ENCODE data around the gene CFAP61. TPM values are rescaled to one million over a fixed set of nuclear protein-coding genes. Genes with fewer than 3 reads are reported as not detected.

The CFAP61 gene
- total and polyA plus RNA-seq, 5 experiments from 2014 or later: not detected

DNA sequence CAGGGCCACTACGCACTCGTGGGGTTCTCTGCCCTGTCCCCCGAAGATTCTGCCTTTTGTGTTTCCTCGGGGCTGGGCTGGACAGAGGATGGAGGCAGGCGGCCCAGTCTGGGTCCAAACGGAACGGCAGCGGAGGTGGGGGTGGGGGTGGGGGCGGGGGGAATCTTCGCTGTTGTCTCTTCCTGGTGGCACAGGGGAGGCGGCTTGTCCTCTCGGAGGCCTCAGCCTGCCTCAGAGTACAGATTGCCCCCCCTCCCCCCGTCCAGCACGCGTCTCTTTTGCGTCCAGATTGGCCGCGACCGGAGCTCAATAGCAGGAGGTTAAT is 314.2 kb downstream of the CFAP61 start:
- H3K4me1 Mint-ChIP-seq: peaks cover 3 to 30% (median 23%) of the 10 kb centered on the region in 4 donors
- peaks cover 27 to 68% (median 50%) of the 10 kb centered on the region in 5 donors for H3K27me3 Mint-ChIP-seq
- POLR2A ChIA-PET: no interaction called here
- no peak for ATAC-seq
- no peak overlapping the region for H3K27ac Mint-ChIP-seq
- peaks cover 0 to 3% (median 0%) of the 10 kb centered on the region in 9 donors for H3K9me3 Mint-ChIP-seq
- no peak for DNase-seq
- H3K36me3 Mint-ChIP-seq: peaks cover 0 to 5% (median 5%) of the 10 kb centered on the region in 3 donors
- peak overlapping the region in 6 of 10 donors; percentile 10 to 60 (median 44) for H3K4me3 Mint-ChIP-seq

DNA sequence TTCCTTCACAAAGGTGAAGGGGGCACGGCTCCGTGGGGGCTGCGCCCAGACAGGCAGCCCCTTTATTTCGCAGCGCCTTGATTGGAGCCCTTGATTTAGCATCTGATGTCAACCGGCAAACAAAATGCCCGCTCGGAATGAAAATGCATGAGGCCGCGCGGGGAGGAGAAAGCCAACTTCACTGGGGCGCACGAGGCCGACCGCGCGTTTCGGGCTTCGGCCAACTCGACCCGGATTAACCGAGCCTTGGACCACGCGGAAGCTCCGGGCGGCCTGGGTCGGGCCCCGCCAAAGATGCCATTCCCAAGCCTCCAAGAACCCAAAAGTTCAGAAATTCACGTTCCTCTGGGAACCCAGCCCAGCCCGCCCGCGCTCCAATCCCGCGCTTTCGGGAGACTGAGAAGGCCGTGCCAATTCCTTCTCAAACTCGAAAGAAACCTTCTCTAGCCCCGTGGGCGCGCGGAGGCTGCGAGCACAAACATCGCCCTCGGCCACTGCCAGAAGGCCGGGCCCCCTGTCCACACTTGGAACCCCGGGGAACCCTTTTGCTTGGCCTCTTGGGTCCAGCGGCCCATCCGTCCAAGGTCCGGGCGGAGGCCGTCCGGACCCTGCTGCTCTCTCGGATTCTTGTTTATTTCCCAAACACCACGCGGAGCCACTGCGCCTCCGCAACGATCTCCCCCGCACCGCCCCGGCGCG is 314.7 kb downstream of the CFAP61 start:
- Mint-ChIP-seq H3K4me3 (peak overlapping the region in 3 of 10 donors; percentile 18 to 61 (median 49)), H3K36me3 (peaks cover 0 to 5% (median 5%) of the 10 kb centered on the region in 3 donors), H3K4me1 (peaks cover 3 to 28% (median 23%) of the 10 kb centered on the region in 4 donors), H3K27ac (no peak overlapping the region), H3K9me3 (peaks cover 0 to 3% (median 0%) of the 10 kb centered on the region in 9 donors), H3K27me3 (peaks cover 30 to 68% (median 49%) of the 10 kb centered on the region in 5 donors)
- ATAC-seq: no peak
- DNase-seq: no peak
- POLR2A ChIA-PET: no interaction called here

DNA sequence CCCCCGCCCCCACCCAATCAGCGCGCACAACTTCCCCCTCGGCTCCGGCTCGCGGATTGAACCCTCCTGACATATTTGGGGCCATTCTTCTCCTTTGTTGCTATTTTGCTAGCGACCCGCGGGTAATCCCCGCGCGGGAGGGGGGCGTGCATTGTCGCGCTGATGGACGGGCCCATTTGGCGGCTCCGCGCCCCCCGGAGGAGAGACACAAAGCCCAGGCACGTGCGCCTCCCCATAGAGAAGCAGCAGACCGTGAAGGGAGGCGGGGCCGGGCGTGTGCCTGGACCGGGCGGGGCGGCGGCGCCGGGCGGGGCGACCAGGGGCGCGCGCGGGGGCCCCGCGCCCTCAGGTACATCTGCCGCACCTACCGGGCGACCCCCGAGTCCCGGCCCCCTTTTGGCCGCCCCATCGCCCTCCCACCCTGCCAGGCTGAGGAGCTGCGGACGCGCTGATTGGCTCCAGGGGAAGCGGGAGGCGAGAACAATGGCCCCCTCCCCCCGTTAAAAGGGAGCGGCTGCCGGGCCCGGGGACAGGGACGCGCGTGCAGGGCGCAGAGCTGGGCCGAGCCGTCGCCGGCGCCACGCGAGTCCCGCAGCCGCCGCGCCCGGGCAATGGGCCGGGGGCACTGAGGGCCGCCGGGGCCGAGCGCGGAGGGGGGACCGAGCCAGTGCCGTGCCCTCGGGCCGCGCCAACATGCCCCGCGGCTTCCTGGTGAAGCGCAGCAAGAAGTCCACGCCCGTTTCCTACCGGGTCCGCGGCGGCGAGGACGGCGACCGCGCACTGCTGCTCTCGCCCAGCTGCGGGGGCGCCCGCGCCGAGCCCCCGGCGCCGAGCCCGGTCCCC is 315.5 kb downstream of the CFAP61 start, which contains the start of gene INSM1:
TSS of gene INSM1 (plus strand) at position 530 of the 843 bp plus-strand sequence. CDS start at position 694, 164 bp downstream.
- peaks cover 5 to 22% (median 19%) of the 10 kb centered on the region in 4 donors for H3K4me1 Mint-ChIP-seq
- POLR2A ChIA-PET: no interaction called here
- DNase-seq (no peak), ATAC-seq (no peak)
- peaks cover 29 to 68% (median 49%) of the 10 kb centered on the region in 5 donors for H3K27me3 Mint-ChIP-seq
- H3K27ac Mint-ChIP-seq: no peak within 1 kb of the TSS
- peaks cover 0 to 3% (median 0%) of the 10 kb centered on the region in 9 donors for H3K9me3 Mint-ChIP-seq
- peak within 1 kb of the TSS in 4 of 10 donors; percentile 18 to 70 (median 55) for H3K4me3 Mint-ChIP-seq
- peaks cover 0 to 5% (median 5%) of the 10 kb centered on the region in 3 donors for H3K36me3 Mint-ChIP-seq

DNA sequence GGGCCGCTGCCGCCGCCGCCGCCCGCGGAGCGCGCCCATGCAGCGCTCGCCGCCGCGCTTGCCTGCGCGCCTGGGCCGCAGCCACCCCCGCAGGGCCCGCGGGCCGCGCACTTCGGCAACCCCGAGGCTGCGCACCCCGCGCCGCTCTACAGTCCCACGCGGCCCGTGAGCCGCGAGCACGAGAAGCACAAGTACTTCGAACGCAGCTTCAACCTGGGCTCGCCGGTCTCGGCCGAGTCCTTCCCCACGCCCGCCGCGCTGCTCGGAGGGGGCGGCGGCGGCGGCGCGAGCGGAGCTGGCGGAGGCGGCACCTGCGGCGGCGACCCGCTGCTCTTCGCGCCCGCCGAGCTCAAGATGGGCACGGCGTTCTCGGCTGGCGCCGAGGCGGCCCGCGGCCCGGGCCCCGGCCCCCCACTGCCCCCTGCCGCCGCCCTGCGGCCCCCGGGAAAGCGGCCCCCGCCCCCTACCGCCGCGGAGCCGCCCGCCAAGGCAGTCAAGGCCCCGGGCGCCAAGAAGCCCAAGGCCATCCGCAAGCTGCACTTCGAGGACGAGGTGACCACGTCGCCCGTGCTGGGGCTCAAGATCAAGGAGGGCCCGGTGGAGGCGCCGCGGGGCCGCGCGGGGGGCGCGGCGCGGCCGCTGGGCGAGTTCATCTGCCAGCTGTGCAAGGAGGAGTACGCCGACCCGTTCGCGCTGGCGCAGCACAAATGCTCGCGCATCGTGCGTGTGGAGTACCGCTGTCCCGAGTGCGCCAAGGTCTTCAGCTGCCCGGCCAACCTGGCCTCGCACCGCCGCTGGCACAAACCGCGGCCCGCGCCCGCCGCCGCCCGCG is 316.3 kb downstream of the CFAP61 start:
- ATAC-seq (no peak), DNase-seq (no peak)
- peaks cover 0 to 3% (median 0%) of the 10 kb centered on the region in 9 donors for H3K9me3 Mint-ChIP-seq
- H3K36me3 Mint-ChIP-seq: peaks cover 0 to 5% (median 5%) of the 10 kb centered on the region in 3 donors
- no peak overlapping the region for H3K27ac Mint-ChIP-seq
- H3K27me3 Mint-ChIP-seq: peaks cover 26 to 68% (median 51%) of the 10 kb centered on the region in 5 donors
- POLR2A ChIA-PET: no interaction called here
- H3K4me3 Mint-ChIP-seq: no peak overlapping the region
- H3K4me1 Mint-ChIP-seq: peaks cover 5 to 20% (median 13%) of the 10 kb centered on the region in 4 donors

DNA sequence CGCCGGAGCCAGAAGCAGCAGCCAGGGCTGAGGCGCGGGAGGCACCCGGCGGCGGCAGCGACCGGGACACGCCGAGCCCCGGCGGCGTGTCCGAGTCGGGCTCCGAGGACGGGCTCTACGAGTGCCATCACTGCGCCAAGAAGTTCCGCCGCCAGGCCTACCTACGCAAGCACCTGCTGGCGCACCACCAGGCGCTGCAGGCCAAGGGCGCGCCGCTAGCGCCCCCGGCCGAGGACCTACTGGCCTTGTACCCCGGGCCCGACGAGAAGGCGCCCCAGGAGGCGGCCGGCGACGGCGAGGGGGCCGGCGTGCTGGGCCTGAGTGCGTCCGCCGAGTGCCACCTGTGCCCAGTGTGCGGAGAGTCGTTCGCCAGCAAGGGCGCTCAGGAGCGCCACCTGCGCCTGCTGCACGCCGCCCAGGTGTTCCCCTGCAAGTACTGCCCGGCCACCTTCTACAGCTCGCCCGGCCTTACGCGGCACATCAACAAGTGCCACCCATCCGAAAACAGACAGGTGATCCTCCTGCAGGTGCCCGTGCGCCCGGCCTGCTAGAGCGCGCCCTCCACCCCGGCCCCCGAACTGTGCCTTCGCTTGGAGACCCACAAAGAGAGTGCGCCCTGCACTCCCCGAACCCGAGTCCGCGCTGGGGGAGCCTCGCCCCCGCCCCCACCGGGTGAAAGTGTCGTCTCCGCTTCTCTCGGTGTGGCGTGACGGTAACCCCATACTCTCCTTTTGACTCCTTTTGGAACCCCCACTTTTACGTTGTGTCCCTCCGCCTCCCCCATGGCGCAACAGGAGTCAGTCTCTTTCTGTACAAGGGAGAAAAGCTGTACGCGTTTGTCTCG is 317.1 kb downstream of the CFAP61 start:
- Mint-ChIP-seq H3K36me3 (peaks cover 0 to 5% (median 5%) of the 10 kb centered on the region in 3 donors), H3K4me1 (peaks cover 5 to 14% (median 10%) of the 10 kb centered on the region in 4 donors), H3K27ac (no peak overlapping the region), H3K27me3 (peaks cover 30 to 74% (median 53%) of the 10 kb centered on the region in 5 donors), H3K9me3 (peaks cover 0 to 3% (median 0%) of the 10 kb centered on the region in 9 donors), H3K4me3 (peak overlapping the region in 9 of 10 donors; percentile 25 to 81 (median 38))
- ATAC-seq (no peak), DNase-seq (no peak)
- POLR2A ChIA-PET: no interaction called here

DNA sequence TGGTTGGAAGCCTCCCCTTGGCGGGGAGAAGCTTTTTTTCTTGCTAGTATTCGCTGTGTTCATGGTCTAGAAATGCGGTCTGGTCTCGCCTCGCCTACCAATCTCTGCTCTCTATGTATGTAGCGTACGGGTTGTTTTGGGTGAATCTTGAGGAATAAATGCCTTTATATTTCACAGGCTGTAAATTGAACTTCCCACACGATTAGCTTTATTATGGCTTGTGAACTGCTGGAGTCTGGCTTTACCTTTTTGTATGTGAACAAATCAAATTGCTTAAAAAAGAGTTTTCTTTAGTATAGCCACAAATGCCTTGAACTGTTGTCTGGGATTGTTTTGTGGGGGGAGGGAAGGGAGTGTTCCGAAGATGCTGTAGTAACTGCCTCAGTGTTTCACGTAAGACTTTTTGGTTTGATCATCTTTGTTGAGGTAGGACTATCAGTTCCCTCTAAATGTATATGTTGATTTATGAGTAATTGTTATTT is 317.8 kb downstream of the CFAP61 start:
- peaks cover 5 to 14% (median 10%) of the 10 kb centered on the region in 4 donors for H3K4me1 Mint-ChIP-seq
- H3K9me3 Mint-ChIP-seq: peaks cover 0 to 3% (median 0%) of the 10 kb centered on the region in 9 donors

DNA sequence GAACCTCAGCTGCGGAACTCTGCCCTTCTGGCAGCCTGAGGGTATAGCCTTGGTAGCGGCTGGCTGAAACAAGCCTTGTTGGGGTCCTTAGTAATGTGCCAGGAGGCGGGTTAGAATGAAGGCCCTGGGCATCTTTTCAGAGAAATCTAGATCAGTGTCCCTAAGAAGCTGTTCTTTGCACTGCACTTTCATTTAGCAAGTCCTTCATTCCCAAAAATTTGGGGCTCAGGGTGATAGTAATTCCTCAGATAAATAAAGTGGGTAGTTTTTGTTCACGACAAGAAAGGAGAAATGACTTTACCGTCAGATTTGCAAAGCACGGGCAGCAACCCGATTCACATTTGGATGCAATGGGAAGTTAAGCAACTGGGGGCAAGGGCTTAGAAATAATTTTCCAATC is 318.8 kb downstream of the CFAP61 start:
- Mint-ChIP-seq H3K9me3 (peaks cover 0 to 3% (median 0%) of the 10 kb centered on the region in 9 donors), H3K36me3 (peaks cover 0 to 5% (median 5%) of the 10 kb centered on the region in 3 donors), H3K4me3 (no peak overlapping the region), H3K27ac (no peak overlapping the region), H3K4me1 (peaks cover 5 to 10% (median 8%) of the 10 kb centered on the region in 4 donors), H3K27me3 (peaks cover 31 to 73% (median 56%) of the 10 kb centered on the region in 5 donors)
- DNase-seq (no peak), ATAC-seq (no peak)
- POLR2A ChIA-PET: no interaction called here

More for the DNA sequence above, 317.8 kb downstream of the CFAP61 start:
- H3K27ac Mint-ChIP-seq: no peak overlapping the region
- peaks cover 0 to 5% (median 5%) of the 10 kb centered on the region in 3 donors for H3K36me3 Mint-ChIP-seq
- POLR2A ChIA-PET: no interaction called here
- DNase-seq (no peak), ATAC-seq (no peak)
- peaks cover 30 to 74% (median 56%) of the 10 kb centered on the region in 5 donors for H3K27me3 Mint-ChIP-seq
- peak overlapping the region; percentile 4 to 81 (median 36) for H3K4me3 Mint-ChIP-seq

DNA sequence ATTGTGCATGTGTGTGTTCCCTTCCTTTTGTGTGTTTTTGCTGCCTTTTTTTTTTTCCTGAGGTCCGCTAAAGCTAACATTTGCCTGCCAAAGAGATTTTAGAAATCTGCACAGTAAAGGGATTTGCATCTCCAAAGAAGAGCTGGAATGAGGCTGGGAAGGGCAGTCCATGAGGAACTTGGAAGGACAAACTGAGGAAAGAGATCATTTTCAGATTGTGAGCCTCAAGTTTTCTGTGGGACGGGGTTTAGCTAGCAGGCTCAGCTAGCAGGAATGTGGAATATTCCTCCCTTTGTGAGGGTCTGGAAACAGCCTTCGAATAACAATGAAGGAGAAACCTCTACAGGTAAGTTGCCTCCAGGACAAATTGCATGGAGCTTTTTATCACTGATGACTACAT is 319.3 kb downstream of the CFAP61 start:
- POLR2A ChIA-PET: no interaction called here
- Mint-ChIP-seq H3K9me3 (peaks cover 0 to 3% (median 0%) of the 10 kb centered on the region in 9 donors), H3K27ac (no peak overlapping the region), H3K27me3 (peaks cover 31 to 67% (median 52%) of the 10 kb centered on the region in 5 donors), H3K4me1 (peaks cover 5 to 8% (median 7%) of the 10 kb centered on the region in 4 donors), H3K36me3 (peaks cover 0 to 5% (median 5%) of the 10 kb centered on the region in 3 donors), H3K4me3 (peak overlapping the region in 1 of 10 donors; percentile 45)
- no peak for DNase-seq
- ATAC-seq: no peak

DNA sequence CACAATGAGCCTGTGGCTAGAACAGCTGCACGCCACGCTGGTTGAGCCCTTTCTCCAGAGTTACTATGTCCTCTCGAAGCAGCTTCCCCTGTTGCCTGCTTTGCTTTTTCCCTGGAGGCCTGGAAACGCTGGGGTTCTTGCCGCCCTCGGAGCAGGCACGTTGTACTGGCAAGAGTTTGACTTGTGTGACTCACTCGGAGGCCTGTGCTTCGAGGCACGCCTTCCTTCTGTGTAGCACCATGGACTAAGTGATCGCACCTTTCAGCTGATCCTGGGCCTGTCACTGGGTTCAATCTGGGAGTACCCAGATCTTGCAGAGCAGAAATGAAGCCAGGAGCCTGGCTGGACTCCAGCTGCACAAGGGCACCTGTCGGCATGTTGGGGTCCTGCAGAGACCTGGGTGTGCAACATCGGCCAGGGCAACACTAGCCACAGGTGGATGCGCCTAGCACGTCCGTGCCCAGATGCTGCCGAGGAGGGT is 320.8 kb downstream of the CFAP61 start:
- H3K4me3 Mint-ChIP-seq: no peak overlapping the region
- DNase-seq: no peak
- ATAC-seq: no peak

DNA sequence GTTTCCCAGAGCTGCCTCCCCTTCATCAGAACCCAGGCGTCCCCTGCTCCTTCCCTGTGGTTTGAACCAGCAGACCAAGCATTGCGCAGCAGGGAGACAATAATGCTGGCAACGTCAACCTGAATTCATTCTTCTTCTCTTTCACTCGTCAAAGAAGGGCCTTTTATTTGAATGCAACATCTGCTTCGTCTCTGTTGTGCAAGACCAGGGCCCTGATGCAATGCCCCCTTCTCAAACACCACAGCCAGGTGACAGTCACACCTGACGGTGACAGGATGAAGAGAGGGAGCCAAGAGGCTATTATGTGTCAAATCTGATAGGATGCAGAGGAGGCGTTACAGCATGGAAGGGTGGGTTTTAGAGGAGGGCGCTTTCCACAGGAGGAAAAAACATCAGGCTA is 323.5 kb downstream of the CFAP61 start:
- Mint-ChIP-seq H3K27me3 (peaks cover 30 to 59% (median 41%) of the 10 kb centered on the region in 5 donors), H3K4me3 (no peak overlapping the region), H3K4me1 (peaks cover 0 to 2% (median 0%) of the 10 kb centered on the region in 4 donors), H3K9me3 (peaks cover 0 to 3% (median 0%) of the 10 kb centered on the region in 9 donors), H3K27ac (no peak overlapping the region), H3K36me3 (peaks cover 0 to 5% (median 0%) of the 10 kb centered on the region in 3 donors)
- POLR2A ChIA-PET: no interaction called here
- ATAC-seq: no peak
- DNase-seq: no peak

More for the DNA sequence above, 320.8 kb downstream of the CFAP61 start:
- peaks cover 0 to 5% (median 5%) of the 10 kb centered on the region in 3 donors for H3K36me3 Mint-ChIP-seq
- H3K27me3 Mint-ChIP-seq: peaks cover 31 to 66% (median 49%) of the 10 kb centered on the region in 5 donors
- no peak overlapping the region for H3K27ac Mint-ChIP-seq
- POLR2A ChIA-PET: no interaction called here
- H3K9me3 Mint-ChIP-seq: peaks cover 0 to 3% (median 0%) of the 10 kb centered on the region in 9 donors
- peaks cover 5 to 7% (median 6%) of the 10 kb centered on the region in 4 donors for H3K4me1 Mint-ChIP-seq

DNA sequence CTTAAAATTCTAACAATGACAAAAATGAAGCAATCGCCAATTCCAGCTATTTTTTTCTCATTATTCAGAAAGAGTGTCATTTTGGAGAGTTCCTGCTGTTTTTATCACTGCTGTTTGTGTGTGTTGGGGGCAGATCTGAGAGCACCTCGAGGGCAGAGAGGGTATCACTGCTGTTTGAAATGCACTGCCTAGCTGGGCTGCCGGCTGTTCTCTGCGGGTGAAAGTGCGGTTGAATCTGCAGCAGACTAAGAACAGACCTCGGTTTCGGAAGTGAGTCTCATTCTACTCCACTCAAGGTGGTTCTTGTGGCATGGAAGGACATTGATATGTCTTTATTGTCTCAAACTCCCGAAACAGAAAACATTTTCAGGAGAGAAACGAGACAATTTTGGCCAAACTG is 333.9 kb downstream of the CFAP61 start:
- H3K36me3 Mint-ChIP-seq: peaks cover 0 to 6% (median 6%) of the 10 kb centered on the region in 3 donors
- POLR2A ChIA-PET: no interaction called here
- H3K9me3 Mint-ChIP-seq: no peaks in the 10 kb centered on the region
- no peak for ATAC-seq
- H3K4me3 Mint-ChIP-seq: no peak overlapping the region
- no peak for DNase-seq
- H3K4me1 Mint-ChIP-seq: no peaks in the 10 kb centered on the region
- H3K27ac Mint-ChIP-seq: peak overlapping the region in 1 of 10 donors; percentile 40
- H3K27me3 Mint-ChIP-seq: peaks cover 0 to 3% (median 0%) of the 10 kb centered on the region in 5 donors

All from naive thymus-derived CD8-positive, alpha-beta T cell (primary cell).